ENCODE results near the gene LPIN1.
"Not testable (repeated sequence)": the region's sequence is repeated elsewhere in the genome, so short reads cannot be mapped to it uniquely, and the experiment has no call there.

LPIN1 gene

GRCh38 chr2:11832531-11832930, 86.1 kb downstream of the LPIN1 start:
- DNase-seq (ENCODE audit: low spot score), result no peak

GRCh38 chr2:11833601-11834000, 87.2 kb downstream of the LPIN1 start:
- no peak for DNase-seq (ENCODE audit: low spot score)

GRCh38 chr2:11835403-11835802, 89.0 kb downstream of the LPIN1 start:
- no peak for DNase-seq (ENCODE audit: low spot score)

GRCh38 chr2:11836647-11837219, 90.3 kb downstream of the LPIN1 start:
- DNase-seq (ENCODE audit: low spot score), result no peak

GRCh38 chr2:11837875-11838734, 91.7 kb downstream of the LPIN1 start:
- no peak for DNase-seq (ENCODE audit: low spot score)

GRCh38 chr2:11839916-11840315, 93.5 kb downstream of the LPIN1 start:
- no peak for DNase-seq (ENCODE audit: low spot score)

- no peak for DNase-seq (ENCODE audit: low spot score)
Observed at GRCh38 chr2:11842336-11842735, 95.9 kb downstream of the LPIN1 start.

GRCh38 chr2:11844798-11845197, 98.4 kb downstream of the LPIN1 start:
- not testable (repeated sequence) for DNase-seq (ENCODE audit: low spot score)

GRCh38 chr2:11847935-11848334, 101.5 kb downstream of the LPIN1 start:
- not testable (repeated sequence) for DNase-seq (ENCODE audit: low spot score)

GRCh38 chr2:11850082-11850481, 103.7 kb downstream of the LPIN1 start:
- no peak for DNase-seq (ENCODE audit: low spot score)

- no peak for DNase-seq (ENCODE audit: low spot score)
Observed at GRCh38 chr2:11852526-11853196, 106.2 kb downstream of the LPIN1 start.

GRCh38 chr2:11853197-11853588, 106.8 kb downstream of the LPIN1 start:
- DNase-seq (ENCODE audit: low spot score), result no peak

GRCh38 chr2:11855064-11855760, 108.8 kb downstream of the LPIN1 start:
- DNase-seq (ENCODE audit: low spot score), result no peak

GRCh38 chr2:11856095-11856494, 109.7 kb downstream of the LPIN1 start:
- DNase-seq (ENCODE audit: low spot score), result no peak

- no peak for DNase-seq (ENCODE audit: low spot score)
Observed at GRCh38 chr2:11858883-11859282, 112.5 kb downstream of the LPIN1 start.

- not testable (repeated sequence) for DNase-seq (ENCODE audit: low spot score)
Observed at GRCh38 chr2:11859975-11860374, 113.5 kb downstream of the LPIN1 start.

- no peak for DNase-seq (ENCODE audit: low spot score)
Observed at GRCh38 chr2:11861044-11861443, 114.6 kb downstream of the LPIN1 start.

- DNase-seq (ENCODE audit: low spot score), result no peak
Observed at GRCh38 chr2:11862049-11862448, 115.6 kb downstream of the LPIN1 start.

- DNase-seq (ENCODE audit: low spot score), result no peak
Observed at GRCh38 chr2:11863103-11863502, 116.7 kb downstream of the LPIN1 start.

- peak; percentile 68 for DNase-seq (ENCODE audit: low spot score)
Observed at GRCh38 chr2:11863513-11864328, 117.3 kb downstream of the LPIN1 start.

GRCh38 chr2:11864724-11865123, 118.3 kb downstream of the LPIN1 start:
- DNase-seq (ENCODE audit: low spot score), result no peak
